H1 (cell line): ENCODE results near the gene DHRS3. TPM values are rescaled to one million over a fixed set of nuclear protein-coding genes. Genes with fewer than 3 reads are reported as not detected.

Experiments used
- CTCF ChIA-PET: fragments of 300-600 bp; sonication (Branson Sonifier 250); formaldehyde crosslinking; loops from one replicate; lab custom pipeline; 2021; ENCODE audit not compliant: partially characterized antibody; lab: Charles Lee
- POLR2A ChIA-PET: fragments of 300-600 bp; sonication (Branson Sonifier 250); formaldehyde crosslinking; loops from one replicate; lab custom pipeline; 2021; ENCODE audit warnings: inconsistent platforms; ENCODE audit not compliant: partially characterized antibody; lab: Charles Lee
- DNase-seq, 2 experiments: peaks; one replicate each; pipeline versions ENCODE4 v3.0.0 to v3.0.0-alpha.2; 2010 to 2022; ENCODE audit warnings: low spot score in 2 of 2, low read depth in 1 of 2, mixed read lengths in 1 of 2
- FAIRE-seq: peaks from 2 replicates; lab custom pipeline; 2011; peaks lifted over from hg19 to GRCh38; lab: Jason Lieb, UNC
- H2AFZ ChIP-seq: 2 replicates; pipeline ENCODE4 v1.8.1; 2012; ENCODE audit warnings: low read length, inconsistent platforms
- H2AK5ac ChIP-seq: 2 replicates; pipeline ENCODE4 v1.6.1; 2013; ENCODE audit warnings: low read depth, low read length
- H2BK120ac ChIP-seq: replicated peaks from 2 replicates; pipeline ENCODE3; 2013; ENCODE audit warnings: low read depth, low read length, inconsistent platforms
- H2BK12ac ChIP-seq: 2 replicates; pipeline ENCODE4 v1.6.1; 2013; ENCODE audit warnings: low read depth, low read length
- H2BK15ac ChIP-seq: 2 replicates; pipeline ENCODE4 v1.6.1; 2013; ENCODE audit warnings: low read length
- H2BK20ac ChIP-seq: 2 replicates; pipeline ENCODE4 v1.6.1; 2013; ENCODE audit warnings: low read length
- H2BK5ac ChIP-seq: 2 replicates; pipeline ENCODE4 v1.6.1; 2013; ENCODE audit warnings: low read depth, low read length
- H3K14ac ChIP-seq: 2 replicates; pipeline ENCODE4 v1.6.1; 2013; ENCODE audit warnings: inconsistent platforms; ENCODE audit not compliant: insufficient read length
- H3K18ac ChIP-seq: 2 replicates; pipeline ENCODE4 v1.6.1; 2013; ENCODE audit warnings: low read length; ENCODE audit errors: extremely low read depth
- H3K23ac ChIP-seq: 2 replicates; pipeline ENCODE4 v1.6.1; 2013; ENCODE audit warnings: inconsistent platforms; ENCODE audit not compliant: insufficient read length
- H3K23me2 ChIP-seq: 2 replicates; pipeline ENCODE4 v1.6.1; 2013; ENCODE audit warnings: low read depth, low read length
- H3K27ac ChIP-seq: 2 replicates; pipeline ENCODE4 v1.6.1; 2011; ENCODE audit warnings: low read depth, low read length, inconsistent platforms
- H3K27me3 ChIP-seq, 4 experiments: replicated peaks in 1 of 4; 1 replicate in 1 of 4; 2 replicates in 3 of 4; pipeline versions ENCODE4 v1.6.1 to v1.8.1; 2011 to 2013; ENCODE audit warnings: low read length in 3 of 4, mild to moderate bottlenecking in 3 of 4, inconsistent platforms in 2 of 4, mixed read lengths in 2 of 4, moderate library complexity in 1 of 4; ENCODE audit not compliant: control insufficient read depth in 3 of 4, insufficient read depth in 3 of 4; ENCODE audit errors: extremely low read depth in 1 of 4
- H3K36me3 ChIP-seq, 4 experiments: 2 replicates each; pipeline versions ENCODE4 v1.6.1 to v1.8.1; 2011 to 2013; ENCODE audit warnings: mild to moderate bottlenecking in 4 of 4, low read length in 3 of 4, moderate library complexity in 2 of 4, control low read depth in 1 of 4, inconsistent platforms in 1 of 4; ENCODE audit not compliant: insufficient read depth in 4 of 4, control insufficient read depth in 2 of 4
- H3K4ac ChIP-seq: replicated peaks from 2 replicates; pipeline ENCODE3; 2013; ENCODE audit warnings: low read length, low read depth, mixed read lengths, inconsistent platforms; ENCODE audit not compliant: insufficient read length
- H3K4me1 ChIP-seq, 4 experiments: replicated peaks in 1 of 4; 1 replicate in 1 of 4; 2 replicates in 3 of 4; pipeline versions ENCODE4 v1.6.1 to v1.8.1; 2011 to 2013; ENCODE audit warnings: low read length in 3 of 4, inconsistent platforms in 2 of 4, mixed read lengths in 1 of 4; ENCODE audit not compliant: insufficient read depth in 4 of 4, control insufficient read depth in 3 of 4
- H3K4me2 ChIP-seq, 2 experiments: 2 replicates each; pipeline versions ENCODE4 v1.6.1 to v1.8.1; 2011 to 2013; ENCODE audit warnings: low read depth in 2 of 2, low read length in 2 of 2, control low read depth in 1 of 2, inconsistent platforms in 1 of 2, mild to moderate bottlenecking in 1 of 2; ENCODE audit not compliant: insufficient read depth in 1 of 2
- H3K4me3 ChIP-seq, 4 experiments: fragments of 200-600, 300-600 bp in 1 of 4; sonication (generic), shearing (Covaris generic), sonication (Bioruptor Twin) in 1 of 4; 2 replicates each; pipeline versions ENCODE4 v1.5.1 to v1.8.1; 2011 to 2016; ENCODE audit warnings: low read length in 4 of 4, low read depth in 3 of 4, control low read depth in 2 of 4, inconsistent platforms in 2 of 4, mild to moderate bottlenecking in 2 of 4, mixed read lengths in 1 of 4, moderate library complexity in 1 of 4; ENCODE audit not compliant: insufficient read depth in 2 of 4; ENCODE audit errors: extremely low read depth in 1 of 4
- H3K56ac ChIP-seq: replicated peaks from 2 replicates; pipeline ENCODE3; 2013; ENCODE audit warnings: low read depth, mild to moderate bottlenecking, mixed read lengths, low read length, inconsistent platforms; ENCODE audit not compliant: insufficient read length
- H3K79me1 ChIP-seq: 2 replicates; pipeline ENCODE4 v1.6.1; 2013; ENCODE audit warnings: low read depth, low read length, control low read depth
- H3K79me2 ChIP-seq, 2 experiments: 2 replicates each; pipeline versions ENCODE4 v1.6.1 to v1.8.1; 2012 to 2013; ENCODE audit warnings: low read length in 2 of 2, mild to moderate bottlenecking in 2 of 2, inconsistent platforms in 1 of 2; ENCODE audit not compliant: insufficient read depth in 2 of 2, control insufficient read depth in 1 of 2
- H3K9ac ChIP-seq, 4 experiments: replicated peaks in 1 of 4; 1 replicate in 1 of 4; 2 replicates in 3 of 4; pipeline versions ENCODE4 v1.6.1 to v1.8.1; 2011 to 2013; ENCODE audit warnings: low read depth in 3 of 4, low read length in 3 of 4, control low read depth in 2 of 4, mild to moderate bottlenecking in 2 of 4, moderate library complexity in 2 of 4, inconsistent platforms in 1 of 4; ENCODE audit errors: extremely low read depth in 1 of 4
- H3K9me3 ChIP-seq, 2 experiments: 2 replicates each; pipeline versions ENCODE4 v1.6.1 to v1.8.1; 2012 to 2013; ENCODE audit warnings: mild to moderate bottlenecking in 2 of 2, moderate library complexity in 2 of 2, control low read depth in 1 of 2, inconsistent platforms in 1 of 2, low read depth in 1 of 2, low read length in 1 of 2, mixed read lengths in 1 of 2; ENCODE audit not compliant: insufficient read depth in 2 of 2
- H4K20me1 ChIP-seq, 2 experiments: replicated peaks in 1 of 2; 2 replicates each; pipeline versions ENCODE3 to v1.8.1; 2011 to 2013; ENCODE audit warnings: inconsistent platforms in 2 of 2, low read length in 2 of 2, mild to moderate bottlenecking in 1 of 2; ENCODE audit not compliant: insufficient read depth in 2 of 2, control insufficient read depth in 1 of 2
- H4K5ac ChIP-seq: 2 replicates; pipeline ENCODE4 v1.6.1; 2013; ENCODE audit warnings: low read length, low read depth, mixed read lengths, inconsistent platforms; ENCODE audit not compliant: insufficient read length
- H4K8ac ChIP-seq: 2 replicates; pipeline ENCODE4 v1.8.0; 2013; ENCODE audit warnings: mild to moderate bottlenecking, moderate library complexity, low read length, inconsistent platforms; ENCODE audit not compliant: insufficient read depth; ENCODE audit errors: extremely low read depth
- H4K91ac ChIP-seq: replicated peaks from 2 replicates; pipeline ENCODE3; 2013; ENCODE audit warnings: low read length, mixed read lengths, inconsistent platforms; ENCODE audit not compliant: insufficient read length
- BACH1 ChIP-seq: IDR thresholded peaks from 2 replicates; pipeline ENCODE4 v1.6.1; 2012; ENCODE audit warnings: low read length, improper control_type of control experiment
- SIN3A ChIP-seq, 2 experiments: IDR thresholded peaks in 1 of 2; conservative IDR thresholded peaks in 1 of 2; 2 replicates each; pipeline ENCODE4 v1.6.1; 2011 to 2012; ENCODE audit warnings: low read length in 2 of 2, improper control_type of control experiment in 1 of 2, low read depth in 1 of 2, mild to moderate bottlenecking in 1 of 2
- SIRT6 ChIP-seq: IDR thresholded peaks from one replicate; pipeline ENCODE4 v1.7.1; 2012; ENCODE audit warnings: low read length, inconsistent platforms
- TEAD4 ChIP-seq: IDR thresholded peaks from 2 replicates; pipeline ENCODE4 v1.6.1; 2012; ENCODE audit warnings: low read depth, low read length, inconsistent platforms, mixed read lengths
- ZNF274 ChIP-seq: IDR thresholded peaks from 2 replicates; pipeline ENCODE4 v1.7.0; 2012; ENCODE audit warnings: low read length, borderline replicate concordance; ENCODE audit errors: extremely low read depth
- WGBS, 2 experiments: shearing (Covaris generic) in 1 of 2; methylation state at CpG; one replicate each; pipeline versions ENCODE4 v1.1.6 to v1.1.7; 2013 to 2015; ENCODE audit warnings: low lambda C conversion rate in 2 of 2, mixed read lengths in 2 of 2, inconsistent platforms in 1 of 2, low coverage in 1 of 2, missing lambda C conversion rate in 1 of 2; ENCODE audit not compliant: insufficient replicate concordance in 2 of 2, insufficient coverage in 1 of 2, insufficient read length in 1 of 2; ENCODE audit errors: extremely low coverage in 1 of 2, missing lambda C conversion rate in 1 of 2; 5-methylcytosine and 5-hydroxymethylcytosine counted together
- polyA plus RNA-seq, 7 experiments: library from polyadenylated mRNA; depleted of rRNA in 3 of 7; stranded (reverse) in 5 of 7; unstranded in 2 of 7; fragments of >200 nt in 5 of 7; fragments of 200-250 nt in 2 of 7; gene quantifications; 1 replicate in 5 of 7; 2 replicates in 1 of 7; 4 replicates in 1 of 7; pipeline versions ENCODE4 v1.2.1 to v1.2.3, GENCODE V29; 2011 to 2013; ENCODE audit warnings: missing spikeins in 2 of 7, mixed read lengths in 2 of 7
- total RNA-seq: library from RNA; stranded (reverse); fragmentation: NEBNext Ultra II Directional; extraction: Animal tissue kit (Norgen Biotek cat#: 25700); gene quantifications from 2 replicates; pipeline ENCODE4 v1.2.1, GENCODE V29; 2021
- TF ChIP-seq, protein P1 (sequence below): IDR thresholded peaks from 2 replicates; pipeline ENCODE4 v1.6.1; 2011; ENCODE audit warnings: low read depth, mild to moderate bottlenecking, low read length; ENCODE audit not compliant: insufficient read depth

Gene DHRS3
- total and polyA plus RNA-seq, 2 of the 8 experiments (the other 6 are each of a cell fraction or from before 2014, with no cell fraction given) = 32.5 to 36.4 TPM

DNA sequence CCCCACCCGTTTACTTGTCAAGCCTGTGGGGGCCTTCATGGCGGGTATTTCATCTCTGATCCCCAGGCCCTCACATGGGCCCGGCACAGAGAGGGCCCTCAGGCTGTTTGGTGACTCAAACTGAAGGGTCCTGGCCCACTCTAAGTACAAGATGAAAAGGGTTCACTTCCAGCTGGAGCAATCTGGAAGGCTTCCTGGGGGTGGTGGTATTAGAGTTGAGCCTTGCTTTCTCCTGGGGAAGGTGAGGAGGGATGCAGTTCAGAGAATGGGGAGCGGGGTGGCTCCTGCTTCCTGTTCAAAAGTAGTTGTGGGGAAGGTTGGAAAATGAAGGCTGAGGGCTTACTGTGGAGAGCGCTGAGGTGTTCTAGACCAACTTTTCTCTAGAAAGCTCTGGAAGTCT lies 47.7 kb downstream of the DHRS3 start:
- Histone ChIP-seq H3K23ac (no peak overlapping the region), H4K5ac (no peak overlapping the region), H2BK15ac (no peak overlapping the region), H3K9ac (no peak overlapping the region), H3K27ac (no peak overlapping the region), H3K14ac (no peak overlapping the region), H2BK20ac (no peak overlapping the region), H2AK5ac (no peak overlapping the region), H3K79me1 (no peaks in the 10 kb centered on the region), H2BK120ac (no peak overlapping the region), H2AFZ (no peak overlapping the region), H3K23me2 (no peaks in the 10 kb centered on the region), H4K91ac (no peak overlapping the region), H3K4me2 (no peak overlapping the region), H3K4me3 (no peak overlapping the region), H3K18ac (no peak overlapping the region), H3K4me1 (no peaks in the 10 kb centered on the region), H3K79me2 (no peaks in the 10 kb centered on the region), H3K56ac (no peak overlapping the region), H3K4ac (no peak overlapping the region), H3K36me3 (peaks cover 2 to 50% (median 13%) of the 10 kb centered on the region in 4 experiments; a peak in 4 of 8 replicates), H4K8ac (no peak overlapping the region), H3K9me3 (no peaks in the 10 kb centered on the region), H3K27me3 (no peaks in the 10 kb centered on the region), H2BK5ac (no peak overlapping the region), H4K20me1 (no peaks in the 10 kb centered on the region), H2BK12ac (no peak overlapping the region)
- CTCF ChIA-PET = interaction anchor here (0.6 kb wide), 1 partner anchor 34 kb away, joined by 3 read pairs; no protein-coding TSS in a partner anchor
- no peak for TF ChIP-seq ZNF274
- TF ChIP-seq SIN3A (conservative IDR thresholded peaks at IDR 0.05 in 1 of 2, IDR thresholded peaks at IDR 0.05 in 1 of 2; ENCODE audit: low read depth in 1 of 2, low read length in 2 of 2) = no peak
- TF ChIP-seq SIRT6 = no peak
- TF ChIP-seq TEAD4 = no peak
- TF ChIP-seq, protein P1, sequence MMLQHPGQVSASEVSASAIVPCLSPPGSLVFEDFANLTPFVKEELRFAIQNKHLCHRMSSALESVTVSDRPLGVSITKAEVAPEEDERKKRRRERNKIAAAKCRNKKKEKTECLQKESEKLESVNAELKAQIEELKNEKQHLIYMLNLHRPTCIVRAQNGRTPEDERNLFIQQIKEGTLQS = no peak
- TF ChIP-seq BACH1 = no peak
- POLR2A ChIA-PET = no interaction called here
- no peak for DNase-seq
- WGBS, 2 experiments = 87% methylated on average over 5 of the region's 5 CpGs; no CpG with 5 or more reads in 1 of the 2 experiments
- FAIRE-seq = no peak
